Fibroblast of skin of right biceps (primary cell): Measurements from ENCODE around the gene ZNF467.

Experiments
- DNase-seq: peaks from one replicate; pipeline ENCODE4 v3.0.0-alpha.2; 2013

Gene ZNF467

GRCh38 chr7:149724661-149725425 is 48.5 kb downstream of the ZNF467 start:
- DNase-seq: no peak

- DNase-seq: no peak
Observed at GRCh38 chr7:149723795-149724495, 49.4 kb downstream of the ZNF467 start.

DNA sequence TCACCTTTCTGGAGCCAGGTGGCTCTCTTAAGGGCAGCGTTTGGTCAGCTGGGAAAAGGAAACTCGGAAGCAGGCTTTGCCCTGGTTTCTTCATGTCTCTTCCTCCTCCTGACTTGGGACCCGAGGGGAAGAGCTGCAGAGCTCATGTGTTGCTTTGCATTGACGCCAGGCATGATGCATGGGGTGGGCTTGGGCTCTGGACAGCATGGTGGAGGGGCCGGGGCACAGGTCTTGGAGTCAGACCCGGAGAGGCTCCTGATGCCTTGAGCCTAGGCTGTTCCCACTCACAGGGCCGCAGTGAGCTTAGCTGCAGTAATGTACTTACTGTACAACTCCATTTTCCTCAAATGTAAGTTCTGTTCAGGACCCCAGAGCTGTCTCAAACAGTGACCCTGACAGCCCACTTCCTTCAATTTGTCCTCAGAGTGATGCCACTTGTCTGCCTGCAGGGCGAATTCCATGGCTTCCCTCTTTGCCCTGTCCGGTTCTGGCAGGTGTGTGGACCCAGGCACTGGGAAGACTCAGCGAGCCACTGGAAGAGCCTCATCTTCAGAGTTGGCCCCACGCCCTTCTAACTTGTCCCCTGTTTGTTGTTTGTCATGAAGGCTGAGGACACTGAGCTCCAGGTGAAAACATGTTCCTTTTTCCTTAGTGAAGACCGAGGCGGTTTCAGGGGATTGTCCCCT is 50.2 kb downstream of the ZNF467 start:
- no peak for DNase-seq

- DNase-seq: no peak
Observed at GRCh38 chr7:149722356-149722957, 50.9 kb downstream of the ZNF467 start.

- DNase-seq: no peak
Observed at GRCh38 chr7:149721084-149721601, 52.2 kb downstream of the ZNF467 start.

GRCh38 chr7:149720372-149721083 is 52.9 kb downstream of the ZNF467 start:
- no peak for DNase-seq

DNA sequence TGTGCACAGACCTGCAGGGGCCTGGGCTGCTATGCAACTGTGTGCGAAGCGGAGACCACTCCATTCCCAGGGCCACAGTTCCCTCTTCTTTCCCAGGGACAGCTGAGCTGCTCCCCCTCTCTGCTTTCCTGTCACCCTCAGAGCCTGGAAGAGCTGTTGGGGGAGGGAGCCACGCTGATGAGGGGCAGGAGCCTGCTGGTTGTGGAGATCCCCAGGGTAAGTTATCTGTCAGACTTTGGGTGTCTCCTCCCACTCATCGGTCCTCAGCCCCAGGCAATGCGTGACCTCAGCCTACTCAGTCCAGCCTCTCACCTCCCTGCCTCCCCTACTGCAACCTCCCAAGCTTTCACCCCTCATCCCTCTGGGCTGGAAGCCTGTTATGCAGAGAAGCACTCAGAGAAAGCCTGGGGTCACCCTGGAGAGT is 53.5 kb downstream of the ZNF467 start:
- DNase-seq: no peak

- peak; percentile 80 for DNase-seq
Observed at GRCh38 chr7:149719050-149719899, 54.1 kb downstream of the ZNF467 start.

GRCh38 chr7:149718730-149719049 is 54.7 kb downstream of the ZNF467 start:
- no peak for DNase-seq

DNA sequence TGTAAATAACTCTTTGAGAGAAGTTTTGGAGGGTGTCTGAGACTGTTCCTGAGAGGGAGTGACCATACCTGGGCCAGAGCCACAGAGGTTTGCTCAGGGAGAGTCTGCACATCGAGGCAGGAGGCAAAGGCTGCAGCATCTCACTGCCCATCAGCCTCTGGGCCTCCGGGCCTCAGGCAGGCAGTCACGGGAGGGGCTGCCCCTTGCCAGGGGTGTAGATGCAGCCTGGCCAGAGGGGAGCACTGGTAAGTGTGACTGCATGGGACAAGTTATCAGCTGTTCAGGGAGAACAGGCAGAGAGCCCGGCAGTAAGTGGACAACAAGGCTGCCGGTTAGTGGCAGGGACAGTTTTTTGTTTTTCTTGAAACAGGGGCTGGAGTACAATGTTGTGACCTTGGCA is 55.9 kb downstream of the ZNF467 start:
- DNase-seq: no peak

GRCh38 chr7:149716932-149717307 is 56.5 kb downstream of the ZNF467 start:
- DNase-seq: no peak

GRCh38 chr7:149716007-149716931 is 57.1 kb downstream of the ZNF467 start:
- DNase-seq: peak; percentile 23

- no peak for DNase-seq
Observed at GRCh38 chr7:149715476-149715875, 57.9 kb downstream of the ZNF467 start.

- DNase-seq: peak; percentile 6
Observed at GRCh38 chr7:149714910-149715471, 58.4 kb downstream of the ZNF467 start.
